ENCODE data around the gene ZNF280C.

The ZNF280C gene

GRCh38 chrX:130268449-130269170, at the start of gene ZNF280C (continued):
- TF ChIP-seq ATF2 (tag by site-specific recombination; IDR thresholded peaks at IDR 0.05; ENCODE audit: low read depth) (no peak), ZNF302 (tag by site-specific recombination; IDR thresholded peaks at IDR 0.05; ENCODE audit: low read depth) (no peak), HOXA7 (CRISPR knock-in tag; IDR thresholded peaks at IDR 0.05; ENCODE audit: borderline replicate concordance) (no peak), ZNF155 (tag by site-specific recombination; IDR thresholded peaks at IDR 0.05) (no peak), ZNF549 (tag by site-specific recombination; IDR thresholded peaks at IDR 0.05) (no peak), ZNF324 (tag by site-specific recombination; IDR thresholded peaks at IDR 0.05) (peak; percentile 83), ZNF423 (tag by site-specific recombination; IDR thresholded peaks at IDR 0.05) (0 out of 2 replicates have a peak, but pooled peaks have one; percentile 0), ZBTB44 (tag by site-specific recombination; IDR thresholded peaks at IDR 0.05) (no peak; the same call in 1 of the 2 replicates), CTCF (tag by site-specific recombination; IDR thresholded peaks at IDR 0.05) (peak; percentile 81), ZNF248 (tag by site-specific recombination; IDR thresholded peaks at IDR 0.05) (no peak), ZNF391 (tag by site-specific recombination; IDR thresholded peaks at IDR 0.05; ENCODE audit: borderline replicate concordance, low read depth) (peak; percentile 43; the same call in 1 of the 2 replicates), ZNF132 (tag by site-specific recombination; IDR thresholded peaks at IDR 0.05; ENCODE audit: borderline replicate concordance) (no peak), PATZ1 (tag by site-specific recombination; IDR thresholded peaks at IDR 0.05) (peak; percentile 96), ZNF792 (tag by site-specific recombination; IDR thresholded peaks at IDR 0.05) (no peak), ZNF701 (tag by site-specific recombination; IDR thresholded peaks at IDR 0.05) (peak; percentile 15; the same call in 1 of the 2 replicates), ZNF184 (tag by site-specific recombination; IDR thresholded peaks at IDR 0.05) (no peak), ZNF624 (tag by site-specific recombination; IDR thresholded peaks at IDR 0.05) (no peak), EGR2 (tag by site-specific recombination; IDR thresholded peaks at IDR 0.05; ENCODE audit: low read depth) (peak; percentile 93), HOXC10 (CRISPR knock-in tag; IDR thresholded peaks at IDR 0.05) (no peak), SP2 (tag by site-specific recombination; IDR thresholded peaks at IDR 0.05) (peak; percentile 79), ZNF335 (tag by site-specific recombination; conservative IDR thresholded peaks at IDR 0.05) (peak; percentile 84), ZNF585B (tag by site-specific recombination; IDR thresholded peaks at IDR 0.05) (no peak), ZNF202 (tag by site-specific recombination; IDR thresholded peaks at IDR 0.05; ENCODE audit: borderline replicate concordance) (no peak), INSM2 (tag by site-specific recombination; IDR thresholded peaks at IDR 0.05) (no peak), YY1 (tag by site-specific recombination; IDR thresholded peaks at IDR 0.05) (peak; percentile 82; the same call in 1 of the 2 replicates), ZNF433 (tag by site-specific recombination; IDR thresholded peaks at IDR 0.05; ENCODE audit: low read depth) (no peak), ZNF670 (tag by site-specific recombination; IDR thresholded peaks at IDR 0.05; ENCODE audit: low read depth) (no peak), ZNF114 (tag by site-specific recombination; IDR thresholded peaks at IDR 0.05) (no peak), ZNF341 (tag by site-specific recombination; IDR thresholded peaks at IDR 0.05; ENCODE audit: low read depth) (peak; percentile 89), KLF17 (tag by site-specific recombination; IDR thresholded peaks at IDR 0.05) (peak; percentile 60; the same call in 1 of the 2 replicates), ZNF221 (tag by site-specific recombination; IDR thresholded peaks at IDR 0.05; ENCODE audit: borderline replicate concordance) (no peak), ZNF600 (tag by site-specific recombination; IDR thresholded peaks at IDR 0.05) (peak; percentile 84)

Measured in HEK293 (cell line).